Hematopoietic multipotent progenitor cell treated with erythropoietin and hydrocortisone succinate and interleukin-3 and kit ligand, for 17 days (in vitro differentiated cells): ENCODE data around the gene CAMTA2.

Experiments
- DNase-seq: peaks from one replicate; pipeline ENCODE4 v3.0.0-alpha.2; 2015; ENCODE audit warnings: low spot score

Gene CAMTA2

GRCh38 chr17:4999430-5000093, 12.1 kb upstream of the CAMTA2 start:
- DNase-seq, result no peak

- no peak for DNase-seq
These were observed 11.4 kb upstream of the CAMTA2 start for GRCh38 chr17:4998732-4999429.

GRCh38 chr17:4998027-4998731, 10.7 kb upstream of the CAMTA2 start:
- no peak for DNase-seq

- DNase-seq, result peak; percentile 92
These were observed 10.0 kb upstream of the CAMTA2 start, which contains the start of the genes INCA1 and KIF1C for GRCh38 chr17:4997302-4998026. TSS of gene INCA1 (minus strand) at chr17:4997522. CDS start at chr17:4994437, 3,085 bp downstream. TSS of gene KIF1C (plus strand) at chr17:4997950. CDS start at chr17:5000247, 2,297 bp downstream.

GRCh38 chr17:4994081-4994595, 6.7 kb upstream of the CAMTA2 start:
- DNase-seq, result no peak

- no peak for DNase-seq
These were observed 492 bp upstream of the CAMTA2 start for GRCh38 chr17:4987767-4988567.

GRCh38 chr17:4986403-4986802, 1.1 kb downstream of the CAMTA2 start:
- DNase-seq, result no peak

GRCh38 chr17:4982305-4982704, 5.2 kb downstream of the CAMTA2 start:
- no peak for DNase-seq

- DNase-seq, result peak; percentile 59
These were observed 6.7 kb downstream of the CAMTA2 start for GRCh38 chr17:4980644-4981216.

- DNase-seq, result no peak
These were observed 8.7 kb downstream of the CAMTA2 start for GRCh38 chr17:4978726-4979125.

GRCh38 chr17:4974115-4974670, 13.3 kb downstream of the CAMTA2 start:
- no peak for DNase-seq

- no peak for DNase-seq
These were observed 14.0 kb downstream of the CAMTA2 start for GRCh38 chr17:4973256-4974114.

- no peak for DNase-seq
These were observed 14.7 kb downstream of the CAMTA2 start for GRCh38 chr17:4972752-4973151.

- DNase-seq, result no peak
These were observed 15.2 kb downstream of the CAMTA2 start for GRCh38 chr17:4972322-4972721.

GRCh38 chr17:4971826-4972225, 15.6 kb downstream of the CAMTA2 start:
- no peak for DNase-seq

GRCh38 chr17:4970273-4970672, 17.2 kb downstream of the CAMTA2 start:
- DNase-seq, result no peak

- no peak for DNase-seq
These were observed 17.8 kb downstream of the CAMTA2 start for GRCh38 chr17:4969551-4970173.

GRCh38 chr17:4969047-4969550, 18.4 kb downstream of the CAMTA2 start:
- DNase-seq, result no peak
